WTC11 (cell line): ENCODE results near the gene KRT32. TPM values are rescaled to one million over a fixed set of nuclear protein-coding genes. Genes with fewer than 3 reads are reported as not detected.
"Not testable (repeated sequence)": the region's sequence is repeated elsewhere in the genome, so short reads cannot be mapped to it uniquely, and the experiment has no call there.

Source experiments
- ATAC-seq: fragments of 200-7000 bp; cut with Tn5 transposase; 2 replicates; pipeline ENCODE4 v1.10.0; 2021; ENCODE audit warnings: mild to moderate bottlenecking, moderate library complexity
- CTCF ChIA-PET: fragments of 300-600 bp; sonication (Branson Sonifier 250); formaldehyde crosslinking; loops from one replicate; lab custom pipeline; 2021; ENCODE audit warnings: antibody characterized with exemption; lab: Charles Lee
- POLR2A ChIA-PET: fragments of 350-600 bp; sonication (Branson Sonifier 250); formaldehyde crosslinking; loops from one replicate; lab custom pipeline; 2021; ENCODE audit warnings: antibody characterized with exemption; lab: Charles Lee
- DNase-seq: peaks from one replicate; pipeline ENCODE4 v3.0.0; 2021; ENCODE audit warnings: low spot score
- H3K27ac Mint-ChIP-seq: 2 replicates; pipeline ENCODE4 v1.8.0; 2021; ENCODE audit warnings: mixed read lengths
- H3K27me3 Mint-ChIP-seq: 2 replicates; pipeline ENCODE4 v1.8.0; 2021; ENCODE audit warnings: low read depth, mild to moderate bottlenecking, moderate library complexity, mixed read lengths
- H3K36me3 Mint-ChIP-seq: 2 replicates; pipeline ENCODE4 v1.8.0; 2021; ENCODE audit warnings: mixed read lengths
- H3K4me1 Mint-ChIP-seq: 2 replicates; pipeline ENCODE4 v1.8.0; 2022; ENCODE audit warnings: mixed read lengths
- H3K4me3 Mint-ChIP-seq: 2 replicates; pipeline ENCODE4 v1.8.0; 2021; ENCODE audit warnings: mild to moderate bottlenecking, moderate library complexity, mixed read lengths
- H3K9me3 Mint-ChIP-seq: 2 replicates; pipeline ENCODE4 v1.8.0; 2021; ENCODE audit warnings: mixed read lengths
- CREB1 ChIP-seq: sonication (generic); formaldehyde crosslinking; IDR thresholded peaks from 2 replicates; pipeline ENCODE4 v1.8.0; 2023; ENCODE audit warnings: mild to moderate bottlenecking, missing genetic modification reagents
- CREM ChIP-seq: sonication (generic); formaldehyde crosslinking; IDR thresholded peaks from 2 replicates; pipeline ENCODE4 v1.8.1; 2022; ENCODE audit warnings: mild to moderate bottlenecking, missing genetic modification reagents, moderate library complexity
- CTCF ChIP-seq: fragments of 200-600 bp; IDR thresholded peaks from 2 replicates; pipeline ENCODE4 v1.8.0; 2022; ENCODE audit warnings: antibody characterized with exemption
- ESRRA ChIP-seq: sonication (generic); formaldehyde crosslinking; IDR thresholded peaks from 2 replicates; pipeline ENCODE4 v1.8.1; 2022; ENCODE audit warnings: mild to moderate bottlenecking, missing genetic modification reagents, borderline replicate concordance
- FOXK1 ChIP-seq: sonication (generic); formaldehyde crosslinking; IDR thresholded peaks from 2 replicates; pipeline ENCODE4 v1.8.0; 2022; ENCODE audit warnings: mild to moderate bottlenecking, moderate library complexity, missing genetic modification reagents
- FOXP1 ChIP-seq: sonication (generic); formaldehyde crosslinking; IDR thresholded peaks from 2 replicates; pipeline ENCODE4 v1.8.0; 2022; ENCODE audit warnings: missing genetic modification reagents, mild to moderate bottlenecking, moderate library complexity, borderline replicate concordance
- IRF2 ChIP-seq: sonication (generic); formaldehyde crosslinking; IDR thresholded peaks from 2 replicates; pipeline ENCODE4 v1.8.0; 2022; ENCODE audit warnings: low read depth, missing genetic modification reagents, borderline replicate concordance
- JAZF1 ChIP-seq: fragments of 250-450 bp; sonication (Bioruptor Pico); IDR thresholded peaks from 2 replicates; pipeline ENCODE4 v1.9.0; 2021; ENCODE audit warnings: moderate library complexity, mild to moderate bottlenecking, inconsistent platforms
- JUN ChIP-seq: sonication (generic); formaldehyde crosslinking; IDR thresholded peaks from 2 replicates; pipeline ENCODE4 v1.8.0; 2023; ENCODE audit warnings: mild to moderate bottlenecking, missing genetic modification reagents
- NFATC4 ChIP-seq: fragments of 250-450 bp; sonication (Bioruptor Pico); IDR thresholded peaks from 2 replicates; pipeline ENCODE4 v1.9.0; 2021; ENCODE audit warnings: mild to moderate bottlenecking
- OVOL2 ChIP-seq: fragments of 250-450 bp; sonication (Bioruptor Pico); IDR thresholded peaks from 2 replicates; pipeline ENCODE4 v1.9.0; 2021; ENCODE audit warnings: mild to moderate bottlenecking, borderline replicate concordance
- PREB ChIP-seq: sonication (generic); formaldehyde crosslinking; IDR thresholded peaks from 2 replicates; pipeline ENCODE4 v1.8.1; 2022; ENCODE audit warnings: mild to moderate bottlenecking, missing genetic modification reagents, moderate library complexity, borderline replicate concordance
- TCF7 ChIP-seq: sonication (generic); formaldehyde crosslinking; IDR thresholded peaks from 2 replicates; pipeline ENCODE4 v1.8.0; 2022; ENCODE audit warnings: mild to moderate bottlenecking, low read depth, missing genetic modification reagents, moderate library complexity
- TP53 ChIP-seq: sonication (generic); formaldehyde crosslinking; IDR thresholded peaks from 2 replicates; pipeline ENCODE4 v1.8.1; 2023; ENCODE audit warnings: mild to moderate bottlenecking, missing genetic modification reagents
- USF1 ChIP-seq: sonication (generic); formaldehyde crosslinking; IDR thresholded peaks from 2 replicates; pipeline ENCODE4 v1.8.0; 2022; ENCODE audit warnings: mild to moderate bottlenecking, missing genetic modification reagents
- ZNF121 ChIP-seq: sonication (generic); formaldehyde crosslinking; IDR thresholded peaks from 2 replicates; pipeline ENCODE4 v1.8.0; 2023; ENCODE audit warnings: missing genetic modification reagents
- ZNF281 ChIP-seq: sonication (generic); formaldehyde crosslinking; IDR thresholded peaks from 2 replicates; pipeline ENCODE4 v1.8.0; 2023; ENCODE audit warnings: mild to moderate bottlenecking, missing genetic modification reagents
- ZNF317 ChIP-seq: sonication (generic); formaldehyde crosslinking; IDR thresholded peaks from 2 replicates; pipeline ENCODE4 v1.8.1; 2023; ENCODE audit warnings: low read depth, mild to moderate bottlenecking, moderate library complexity, missing genetic modification reagents, borderline replicate concordance
- ZNF396 ChIP-seq: fragments of 250-450 bp; sonication (Bioruptor Pico); IDR thresholded peaks from 2 replicates; pipeline ENCODE4 v1.8.0; 2021; ENCODE audit warnings: mild to moderate bottlenecking, moderate library complexity, borderline replicate concordance
- ZNF425 ChIP-seq: fragments of 250-450 bp; sonication (Bioruptor Pico); conservative IDR thresholded peaks from 2 replicates; pipeline ENCODE4 v1.9.0; 2021; ENCODE audit warnings: mild to moderate bottlenecking
- total RNA-seq: library from RNA; stranded (reverse); gene quantifications from 3 replicates; pipeline ENCODE4 v1.2.3, GENCODE V29; 2021

Gene KRT32
- total RNA-seq, 1 experiment from 2014 or later = not detected

GRCh38 chr17:41433586-41433985 lies 33.6 kb downstream of the KRT32 start:
- no peak for DNase-seq
- Mint-ChIP-seq H3K9me3 (no peaks in the 10 kb centered on the region), H3K27ac (no peak overlapping the region), H3K27me3 (no peaks in the 10 kb centered on the region), H3K4me3 (no peak overlapping the region), H3K4me1 (peaks cover 4% of the 10 kb centered on the region), H3K36me3 (no peaks in the 10 kb centered on the region)
- ATAC-seq = no peak
- TF ChIP-seq CREM (no peak), OVOL2 (CRISPR knock-in tag) (no peak), ZNF425 (CRISPR knock-in tag) (no peak), JUN (no peak), FOXP1 (CRISPR knock-in tag) (no peak), PREB (CRISPR knock-in tag) (no peak), TCF7 (CRISPR knock-in tag) (no peak), FOXK1 (no peak), CREB1 (CRISPR knock-in tag) (no peak)
- POLR2A ChIA-PET = no interaction called here
- CTCF ChIA-PET = interaction anchor here (2.8 to 3.3 kb wide), 2 partner anchors 16 to 116 kb away, joined by 12 to 22 read pairs; no protein-coding TSS in a partner anchor

GRCh38 chr17:41430376-41430775 lies 36.8 kb downstream of the KRT32 start:
- H3K4me3 Mint-ChIP-seq, H3K27ac Mint-ChIP-seq, H3K36me3 Mint-ChIP-seq, POLR2A ChIA-PET, DNase-seq, H3K9me3 Mint-ChIP-seq, H3K27me3 Mint-ChIP-seq, H3K4me1 Mint-ChIP-seq, ATAC-seq: not testable (repeated sequence)
- CTCF ChIA-PET = interaction anchor here (1.6 to 2.5 kb wide), 2 partner anchors 13 to 119 kb away, joined by 5 to 16 read pairs; no protein-coding TSS in a partner anchor

- TF ChIP-seq ZNF396 (CRISPR knock-in tag) (no peak), IRF2 (CRISPR knock-in tag) (no peak), ZNF281 (CRISPR knock-in tag) (no peak), ZNF121 (CRISPR knock-in tag) (no peak), CREB1 (CRISPR knock-in tag) (no peak), NFATC4 (CRISPR knock-in tag) (no peak), ZNF317 (CRISPR knock-in tag) (no peak), ESRRA (CRISPR knock-in tag) (no peak), TP53 (CRISPR knock-in tag) (no peak), CTCF (no peak), JAZF1 (no peak), USF1 (no peak)
- POLR2A ChIA-PET = no interaction called here
- Mint-ChIP-seq H3K4me3 (no peak overlapping the region), H3K4me1 (peaks cover 7% of the 10 kb centered on the region), H3K36me3 (no peaks in the 10 kb centered on the region), H3K27me3 (no peaks in the 10 kb centered on the region; the same call in 1 of the 2 replicates), H3K9me3 (no peaks in the 10 kb centered on the region), H3K27ac (no peak overlapping the region)
- ATAC-seq = no peak
- CTCF ChIA-PET = interaction anchor here (1.6 to 2.5 kb wide), 2 partner anchors 12 to 119 kb away, joined by 5 to 16 read pairs; no protein-coding TSS in a partner anchor
- DNase-seq = no peak
Observed at GRCh38 chr17:41429667-41430066, 37.5 kb downstream of the KRT32 start.
